ENCODE data around the gene AOPEP.

Gene AOPEP

DNA sequence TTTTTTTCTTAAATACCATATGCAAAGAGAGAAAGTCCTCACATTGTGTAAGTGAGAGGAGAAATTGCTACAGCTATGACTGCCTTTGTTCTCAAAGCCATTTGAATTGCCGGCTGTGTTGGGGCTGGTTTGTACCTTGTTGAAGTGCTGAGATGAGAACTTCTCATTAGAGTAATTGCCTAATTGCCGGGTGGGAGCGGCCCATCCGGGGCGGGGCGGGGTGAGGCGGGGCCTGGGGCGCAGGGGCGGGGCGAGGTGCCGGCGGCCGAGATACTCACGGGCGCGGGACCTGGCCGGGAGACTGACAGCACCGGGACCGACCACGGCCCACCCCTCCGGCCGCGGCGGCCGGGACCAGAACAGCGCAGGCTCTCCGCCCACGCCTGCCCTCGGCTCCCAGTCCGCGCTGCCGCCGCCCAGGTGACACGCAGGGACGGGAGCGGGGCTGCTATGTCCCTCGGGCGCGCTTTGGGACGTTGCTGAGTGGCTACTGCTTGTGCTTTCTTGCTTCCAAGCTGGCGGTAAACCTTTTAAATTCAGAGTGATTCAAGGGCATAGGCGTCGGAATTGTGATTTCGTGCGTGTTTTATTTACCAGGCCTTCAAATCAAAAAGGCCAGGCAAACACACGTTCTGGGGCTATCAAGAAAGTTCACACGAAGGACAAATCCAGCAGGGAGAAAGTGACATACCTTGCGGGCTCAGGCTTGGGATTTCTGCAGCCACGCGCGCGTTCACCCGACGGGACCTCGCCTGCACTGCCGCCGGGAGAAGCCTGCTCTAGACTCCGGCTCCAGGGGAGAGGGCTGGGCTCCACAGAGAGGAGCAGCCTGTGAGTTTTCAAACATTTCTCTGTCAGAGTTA is 322.0 kb downstream of the AOPEP start:
- Histone ChIP-seq H3K9me3 (ENCODE audit: control insufficient read depth, insufficient read depth, low read length) (no peaks in the 10 kb centered on the region), H3K79me2 (ENCODE audit: control insufficient read depth, low read length) (no peaks in the 10 kb centered on the region), H3K27ac (ENCODE audit: low read depth, low read length) (no peak overlapping the region), H3K4me1 (ENCODE audit: control insufficient read depth, low read length) (peaks cover 7% of the 10 kb centered on the region), H3K27me3 (ENCODE audit: control insufficient read depth, low read length) (peaks cover 40% of the 10 kb centered on the region), H3K9me2 (replicated peaks; ENCODE audit: control insufficient read depth, low read length) (no peaks in the 10 kb centered on the region), H3K4me2 (ENCODE audit: low read length) (peak overlapping the region; percentile 80), H3K36me3 (ENCODE audit: control insufficient read depth, low read length) (no peaks in the 10 kb centered on the region), H4K20me1 (ENCODE audit: control insufficient read depth, insufficient read depth, low read depth, low read length) (no peaks in the 10 kb centered on the region), H3K4me3 (ENCODE audit: low read length) (peak overlapping the region; percentile 65), H3F3A (ENCODE audit: control insufficient read depth, insufficient read depth) (no peaks in the 10 kb centered on the region)
- TF ChIP-seq EZH2phosphoT487 (IDR thresholded peaks at IDR 0.05; ENCODE audit: borderline replicate concordance, low read length): peak; percentile 91; the same call in 1 of the 2 replicates
- TF ChIP-seq, protein P1, sequence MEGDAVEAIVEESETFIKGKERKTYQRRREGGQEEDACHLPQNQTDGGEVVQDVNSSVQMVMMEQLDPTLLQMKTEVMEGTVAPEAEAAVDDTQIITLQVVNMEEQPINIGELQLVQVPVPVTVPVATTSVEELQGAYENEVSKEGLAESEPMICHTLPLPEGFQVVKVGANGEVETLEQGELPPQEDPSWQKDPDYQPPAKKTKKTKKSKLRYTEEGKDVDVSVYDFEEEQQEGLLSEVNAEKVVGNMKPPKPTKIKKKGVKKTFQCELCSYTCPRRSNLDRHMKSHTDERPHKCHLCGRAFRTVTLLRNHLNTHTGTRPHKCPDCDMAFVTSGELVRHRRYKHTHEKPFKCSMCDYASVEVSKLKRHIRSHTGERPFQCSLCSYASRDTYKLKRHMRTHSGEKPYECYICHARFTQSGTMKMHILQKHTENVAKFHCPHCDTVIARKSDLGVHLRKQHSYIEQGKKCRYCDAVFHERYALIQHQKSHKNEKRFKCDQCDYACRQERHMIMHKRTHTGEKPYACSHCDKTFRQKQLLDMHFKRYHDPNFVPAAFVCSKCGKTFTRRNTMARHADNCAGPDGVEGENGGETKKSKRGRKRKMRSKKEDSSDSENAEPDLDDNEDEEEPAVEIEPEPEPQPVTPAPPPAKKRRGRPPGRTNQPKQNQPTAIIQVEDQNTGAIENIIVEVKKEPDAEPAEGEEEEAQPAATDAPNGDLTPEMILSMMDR (IDR thresholded peaks at IDR 0.05; ENCODE audit: low read depth, low read length, poor library complexity, severe bottlenecking): no peak

DNA sequence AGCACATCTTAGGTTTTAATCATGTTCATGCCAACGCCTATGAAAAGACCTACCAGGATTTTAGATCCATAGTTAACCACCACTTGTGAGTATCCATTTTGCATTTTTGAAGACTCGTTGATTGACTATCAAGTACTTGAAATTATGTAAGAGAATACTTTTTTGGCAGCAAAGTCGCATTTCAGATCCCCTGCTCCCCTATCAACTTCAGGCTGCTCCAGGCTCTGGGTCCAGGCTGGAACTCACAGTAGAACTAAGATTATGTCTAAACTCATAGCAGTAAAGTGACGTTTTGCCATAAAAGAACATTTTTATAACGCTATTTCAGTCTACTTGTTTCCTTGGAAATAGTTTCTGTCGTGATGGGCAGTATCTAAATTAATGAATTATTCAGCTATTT is 323.3 kb downstream of the AOPEP start:
- no peaks in the 10 kb centered on the region for H4K20me1 ChIP-seq (ENCODE audit: control insufficient read depth, insufficient read depth, low read depth, low read length)

DNA sequence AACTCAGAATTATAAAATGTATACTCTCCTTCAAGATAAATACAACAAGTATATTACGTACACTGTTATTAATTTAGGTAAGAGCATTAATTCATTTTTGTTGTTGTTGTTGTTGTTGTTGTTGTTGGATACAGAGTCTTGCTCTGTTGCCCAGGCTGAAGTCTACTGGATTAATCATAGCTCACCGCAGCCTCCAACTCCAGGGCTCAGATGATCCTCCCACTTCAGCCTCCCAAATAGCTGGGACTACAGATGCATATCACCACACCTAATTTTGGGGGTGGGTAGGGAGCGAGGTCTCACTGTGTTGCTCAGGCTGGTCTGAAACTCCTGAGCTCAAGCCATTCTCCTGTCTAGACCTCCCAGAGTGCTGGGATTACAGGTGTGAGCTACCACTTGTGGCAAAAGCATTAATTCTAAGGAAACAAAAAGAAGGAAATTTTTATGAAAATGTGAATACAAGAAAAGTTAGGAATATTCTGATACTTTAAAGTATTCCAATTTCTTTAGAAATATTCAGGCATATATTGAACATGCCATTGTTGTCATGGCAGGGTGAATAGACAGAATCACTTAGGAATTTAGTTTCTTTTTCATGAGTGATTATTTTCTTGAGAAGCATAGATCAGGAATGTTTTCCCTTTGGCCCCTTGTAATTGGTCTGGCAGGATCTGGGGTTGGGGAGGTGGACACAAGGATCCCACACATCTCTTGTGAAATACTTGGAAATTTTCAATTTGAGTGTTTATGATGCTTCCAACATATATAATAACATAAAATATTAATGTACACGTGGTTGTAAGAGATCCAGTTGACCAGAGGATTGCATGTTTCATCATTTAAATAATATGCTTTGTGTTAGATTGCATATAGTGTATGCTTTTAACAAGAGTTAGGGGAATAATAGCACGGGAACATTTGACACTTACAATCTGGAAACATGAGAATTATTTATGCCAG is 327.4 kb downstream of the AOPEP start:
- no peaks in the 10 kb centered on the region for H3K9me2 ChIP-seq (replicated peaks; ENCODE audit: control insufficient read depth, low read length)
- H3K4me1 ChIP-seq (ENCODE audit: control insufficient read depth, low read length): peaks cover 1% of the 10 kb centered on the region; the same call in 1 of the 2 replicates
- no peaks in the 10 kb centered on the region for H4K20me1 ChIP-seq (ENCODE audit: control insufficient read depth, insufficient read depth, low read depth, low read length)
- no peak overlapping the region for H3K27ac ChIP-seq (ENCODE audit: low read depth, low read length)
- H3F3A ChIP-seq (ENCODE audit: control insufficient read depth, insufficient read depth): no peaks in the 10 kb centered on the region
- H3K4me2 ChIP-seq (ENCODE audit: low read length): no peak overlapping the region
- H3K79me2 ChIP-seq (ENCODE audit: control insufficient read depth, low read length): no peaks in the 10 kb centered on the region
- H3K36me3 ChIP-seq (ENCODE audit: control insufficient read depth, low read length): no peaks in the 10 kb centered on the region
- no peaks in the 10 kb centered on the region for H3K9me3 ChIP-seq (ENCODE audit: control insufficient read depth, insufficient read depth, low read length)
- TF ChIP-seq EZH2phosphoT487 (IDR thresholded peaks at IDR 0.05; ENCODE audit: borderline replicate concordance, low read length): no peak
- TF ChIP-seq, protein P1 (IDR thresholded peaks at IDR 0.05; ENCODE audit: low read depth, low read length, poor library complexity, severe bottlenecking): no peak
- no peak overlapping the region for H3K4me3 ChIP-seq (ENCODE audit: low read length)
- peaks cover 17% of the 10 kb centered on the region for H3K27me3 ChIP-seq (ENCODE audit: control insufficient read depth, low read length)

More for the DNA sequence above, 323.3 kb downstream of the AOPEP start:
- Histone ChIP-seq H3K27ac (ENCODE audit: low read depth, low read length) (no peak overlapping the region), H3K4me1 (ENCODE audit: control insufficient read depth, low read length) (peaks cover 7% of the 10 kb centered on the region), H3K36me3 (ENCODE audit: control insufficient read depth, low read length) (no peaks in the 10 kb centered on the region), H3K79me2 (ENCODE audit: control insufficient read depth, low read length) (no peaks in the 10 kb centered on the region), H3K9me2 (replicated peaks; ENCODE audit: control insufficient read depth, low read length) (no peaks in the 10 kb centered on the region), H3K4me3 (ENCODE audit: low read length) (no peak overlapping the region), H3F3A (ENCODE audit: control insufficient read depth, insufficient read depth) (no peaks in the 10 kb centered on the region), H3K4me2 (ENCODE audit: low read length) (no peak overlapping the region), H3K27me3 (ENCODE audit: control insufficient read depth, low read length) (peaks cover 40% of the 10 kb centered on the region), H3K9me3 (ENCODE audit: control insufficient read depth, insufficient read depth, low read length) (no peaks in the 10 kb centered on the region)
- TF ChIP-seq, protein P1 (IDR thresholded peaks at IDR 0.05; ENCODE audit: low read depth, low read length, poor library complexity, severe bottlenecking): no peak
- 0 out of 2 replicates have a peak, but pooled peaks have one; percentile 2 for TF ChIP-seq EZH2phosphoT487 (IDR thresholded peaks at IDR 0.05; ENCODE audit: borderline replicate concordance, low read length)

Measured in DOHH2 (cell line).